GM21447 (cell line): Measurements from ENCODE around the gene FN1.
A peak's percentile ranks its signal among the peaks of the same experiment; 100 is the strongest.

Experiments
- ATAC-seq: cut with Tn5 transposase; IDR thresholded peaks from one replicate; pipeline ENCODE4 v1.9.1; 2021; ENCODE audit not compliant: unreplicated experiment

The FN1 gene

GRCh38 chr2:215442401-215442787 is 6.5 kb upstream of the FN1 start:
- no peak for ATAC-seq

- ATAC-seq, result no peak
These were observed 5.9 kb upstream of the FN1 start for GRCh38 chr2:215441560-215442400.

- no peak for ATAC-seq
These were observed 4.2 kb upstream of the FN1 start for GRCh38 chr2:215439980-215440512.

GRCh38 chr2:215439404-215439803 is 3.5 kb upstream of the FN1 start:
- ATAC-seq, result no peak

- no peak for ATAC-seq
These were observed 1.7 kb upstream of the FN1 start for GRCh38 chr2:215437614-215438013.

- ATAC-seq, result peak; percentile 36
These were observed 1.1 kb upstream of the FN1 start for GRCh38 chr2:215436705-215437565.

- ATAC-seq, result peak; percentile 24
These were observed 493 bp downstream of the FN1 start for GRCh38 chr2:215435280-215435869.

- no peak for ATAC-seq
These were observed 1.2 kb downstream of the FN1 start for GRCh38 chr2:215434447-215435279.

GRCh38 chr2:215432759-215433594 is 2.9 kb downstream of the FN1 start:
- ATAC-seq, result no peak

- ATAC-seq, result no peak
These were observed 3.8 kb downstream of the FN1 start for GRCh38 chr2:215431778-215432758.

GRCh38 chr2:215431290-215431689 is 4.6 kb downstream of the FN1 start:
- ATAC-seq, result no peak

- no peak for ATAC-seq
These were observed 5.2 kb downstream of the FN1 start for GRCh38 chr2:215430528-215431187.

GRCh38 chr2:215429424-215429823 is 6.4 kb downstream of the FN1 start:
- no peak for ATAC-seq

- ATAC-seq, result no peak
These were observed 7.6 kb downstream of the FN1 start for GRCh38 chr2:215428060-215428910.

GRCh38 chr2:215427585-215427984 is 8.3 kb downstream of the FN1 start:
- no peak for ATAC-seq

GRCh38 chr2:215425021-215425782 is 10.7 kb downstream of the FN1 start:
- no peak for ATAC-seq
